Sigmoid colon (tissue), 4 donors: Measurements from ENCODE around the gene HOMER2.

Experiments
- EP300 ChIP-seq, 4 donors: sonication (generic); formaldehyde crosslinking; IDR thresholded peaks; one replicate each; pipeline ENCODE4 v1.6.1; 2017; ENCODE audit warnings: antibody characterized with exemption in 4 of 4
- POLR2AphosphoS5 ChIP-seq, 4 donors: sonication (generic); formaldehyde crosslinking; IDR thresholded peaks; one replicate each; pipeline ENCODE4 v1.6.1; 2017; ENCODE audit warnings: antibody characterized with exemption in 4 of 4
- TF ChIP-seq, protein P1 (sequence below), 4 experiments: fragments of 450-650 bp in 3 of 4; fragments of 200-600 bp in 1 of 4; IDR thresholded peaks; one replicate each; pipeline ENCODE4 v1.5.1; 2016 to 2019; ENCODE audit warnings: antibody characterized with exemption in 4 of 4, mild to moderate bottlenecking in 3 of 4, moderate library complexity in 2 of 4

DNA sequence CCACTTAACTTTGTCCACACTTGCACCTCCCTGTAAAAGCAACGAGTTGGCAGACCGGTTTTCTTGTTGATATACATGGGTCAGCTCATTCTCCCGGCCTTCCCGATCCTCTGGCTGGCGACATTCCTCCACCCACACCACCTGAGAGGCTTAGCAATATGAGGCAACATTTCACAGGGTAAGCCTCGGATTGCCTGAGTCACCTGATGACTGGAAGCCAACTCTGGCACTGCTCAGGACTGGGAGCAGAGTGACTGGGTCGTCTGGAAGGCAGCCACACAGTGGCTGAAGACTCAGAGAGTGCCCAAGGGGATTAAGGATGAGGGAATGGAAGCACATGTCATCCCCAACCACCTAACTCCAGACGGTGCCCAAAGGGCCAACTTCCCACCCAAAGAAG, 9.8 kb downstream of the HOMER2 start:
- TF ChIP-seq, protein P1, sequence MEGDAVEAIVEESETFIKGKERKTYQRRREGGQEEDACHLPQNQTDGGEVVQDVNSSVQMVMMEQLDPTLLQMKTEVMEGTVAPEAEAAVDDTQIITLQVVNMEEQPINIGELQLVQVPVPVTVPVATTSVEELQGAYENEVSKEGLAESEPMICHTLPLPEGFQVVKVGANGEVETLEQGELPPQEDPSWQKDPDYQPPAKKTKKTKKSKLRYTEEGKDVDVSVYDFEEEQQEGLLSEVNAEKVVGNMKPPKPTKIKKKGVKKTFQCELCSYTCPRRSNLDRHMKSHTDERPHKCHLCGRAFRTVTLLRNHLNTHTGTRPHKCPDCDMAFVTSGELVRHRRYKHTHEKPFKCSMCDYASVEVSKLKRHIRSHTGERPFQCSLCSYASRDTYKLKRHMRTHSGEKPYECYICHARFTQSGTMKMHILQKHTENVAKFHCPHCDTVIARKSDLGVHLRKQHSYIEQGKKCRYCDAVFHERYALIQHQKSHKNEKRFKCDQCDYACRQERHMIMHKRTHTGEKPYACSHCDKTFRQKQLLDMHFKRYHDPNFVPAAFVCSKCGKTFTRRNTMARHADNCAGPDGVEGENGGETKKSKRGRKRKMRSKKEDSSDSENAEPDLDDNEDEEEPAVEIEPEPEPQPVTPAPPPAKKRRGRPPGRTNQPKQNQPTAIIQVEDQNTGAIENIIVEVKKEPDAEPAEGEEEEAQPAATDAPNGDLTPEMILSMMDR (IDR thresholded peaks at IDR 0.05) = no peak
- no peak for TF ChIP-seq EP300 (IDR thresholded peaks at IDR 0.05)
- TF ChIP-seq POLR2AphosphoS5 (IDR thresholded peaks at IDR 0.05) = no peak
